Natural killer cell (primary cell): ENCODE measurements around the gene S100A2. TPM values are rescaled to one million over a fixed set of nuclear protein-coding genes. Genes with fewer than 3 reads are reported as not detected.

Source experiments
- ATAC-seq, 3 donors: fragments of 150-1000 bp in 2 of 3; fragments of 200-7000 bp in 1 of 3; cut with Tn5 transposase; 1 replicate in 1 of 3; 2 replicates in 2 of 3; pipeline ENCODE4 v1.10.0; 2021; ENCODE audit warnings: mild to moderate bottlenecking in 2 of 3, moderate library complexity in 2 of 3
- DNase-seq, 2 donors: peaks; one replicate each; pipeline versions ENCODE4 v3.0.0 to v3.0.0-alpha.2; 2013 to 2021; ENCODE audit warnings: mixed read lengths in 1 of 2
- H3K27ac ChIP-seq: one replicate; pipeline ENCODE4 v1.5.1; 2013; ENCODE audit warnings: mild to moderate bottlenecking, low read length
- H3K27me3 ChIP-seq: one replicate; pipeline ENCODE4 v1.6.1; 2013; ENCODE audit warnings: low read length; ENCODE audit not compliant: control insufficient read depth, insufficient read depth
- H3K36me3 ChIP-seq: one replicate; pipeline ENCODE4 v1.6.1; 2013; ENCODE audit warnings: low read length; ENCODE audit not compliant: control insufficient read depth, insufficient read depth
- H3K4me1 ChIP-seq: one replicate; pipeline ENCODE4 v1.6.1; 2013; ENCODE audit warnings: low read length; ENCODE audit not compliant: control insufficient read depth, insufficient read depth
- H3K4me3 ChIP-seq: one replicate; pipeline ENCODE4 v1.5.1; 2013; ENCODE audit warnings: low read length
- H3K9me3 ChIP-seq: one replicate; pipeline ENCODE4 v1.6.1; 2013; ENCODE audit warnings: low read length; ENCODE audit not compliant: control insufficient read depth, insufficient read depth
- H3K27ac Mint-ChIP-seq, 2 donors: one replicate each; pipeline ENCODE4 v1.8.0; 2022; ENCODE audit warnings: mild to moderate bottlenecking in 2 of 2, mixed read lengths in 2 of 2, moderate library complexity in 1 of 2
- H3K27me3 Mint-ChIP-seq, 2 donors: one replicate each; pipeline ENCODE4 v1.8.0; 2022; ENCODE audit warnings: low read depth in 2 of 2, mixed read lengths in 2 of 2
- H3K36me3 Mint-ChIP-seq: one replicate; pipeline ENCODE4 v1.8.0; 2022; ENCODE audit warnings: mixed read lengths
- H3K4me1 Mint-ChIP-seq, 2 donors: one replicate each; pipeline ENCODE4 v1.8.0; 2022; ENCODE audit warnings: mixed read lengths in 2 of 2
- H3K4me3 Mint-ChIP-seq: one replicate; pipeline ENCODE4 v1.8.0; 2022; ENCODE audit warnings: mild to moderate bottlenecking, moderate library complexity, mixed read lengths
- H3K9me3 Mint-ChIP-seq, 2 donors: one replicate each; pipeline ENCODE4 v1.8.0; 2022; ENCODE audit warnings: mixed read lengths in 2 of 2
- CTCF ChIP-seq: fragments of 200-600 bp; IDR thresholded peaks from one replicate; pipeline ENCODE4 v1.8.0; 2022; ENCODE audit warnings: antibody characterized with exemption
- WGBS: methylation state at CpG from one replicate; pipeline ENCODE4 v1.1.7; 2013; ENCODE audit warnings: missing lambda C conversion rate; ENCODE audit not compliant: insufficient coverage; 5-methylcytosine and 5-hydroxymethylcytosine counted together
- intact Hi-C: fragments of 100-400 bp; cut with micrococcal nuclease; formaldehyde crosslinking; loops from one replicate; pipeline ENCODE4 v1.14.2; 2022
- total RNA-seq, 4 donors: library from RNA; stranded (reverse); fragments of 120-200 nt in 1 of 4; gene quantifications; one replicate each; pipeline versions ENCODE4 v1.2.3 to v1.2.4, GENCODE V29; 2013 to 2022

The S100A2 gene
- total RNA-seq, 3 donors from 2014 or later (not counting 1 experiment from before 2014, with no cell fraction given): not detected

GRCh38 chr1:153531638-153532037 is 34.0 kb downstream of the S100A2 start:
- no peak for ATAC-seq
- Mint-ChIP-seq H3K27ac (peak overlapping the region; percentile 90 to 94), H3K4me3 (no peak overlapping the region), H3K9me3 (no peaks in the 10 kb centered on the region), H3K4me1 (peaks cover 47 to 48% of the 10 kb centered on the region in 2 donors), H3K27me3 (no peaks in the 10 kb centered on the region), H3K36me3 (no peaks in the 10 kb centered on the region)
- TF ChIP-seq CTCF: no peak
- 80% methylated on average over 3 of the region's 3 CpGs for WGBS
- no peak overlapping the region for H3K4me3 ChIP-seq
- peaks cover 51% of the 10 kb centered on the region for H3K4me1 ChIP-seq
- no peaks in the 10 kb centered on the region for H3K9me3 ChIP-seq
- no peak for DNase-seq
- no peaks in the 10 kb centered on the region for H3K27me3 ChIP-seq
- peaks cover 8% of the 10 kb centered on the region for H3K36me3 ChIP-seq
- peak overlapping the region; percentile 71 for H3K27ac ChIP-seq
- intact Hi-C loops: no loop called here

- peaks cover 12 to 13% of the 10 kb centered on the region in 2 donors for H3K4me1 Mint-ChIP-seq
- H3K27ac Mint-ChIP-seq: no peak overlapping the region
- no peaks in the 10 kb centered on the region for H3K36me3 Mint-ChIP-seq
- Histone ChIP-seq H3K27me3 (no peaks in the 10 kb centered on the region), H3K27ac (no peak overlapping the region), H3K9me3 (no peaks in the 10 kb centered on the region), H3K4me1 (peaks cover 14% of the 10 kb centered on the region), H3K36me3 (no peaks in the 10 kb centered on the region), H3K4me3 (no peak overlapping the region)
- intact Hi-C loops: no loop called here
- ATAC-seq (no peak), DNase-seq (no peak)
- no peak for TF ChIP-seq CTCF
- no peak overlapping the region for H3K4me3 Mint-ChIP-seq
- H3K27me3 Mint-ChIP-seq: no peaks in the 10 kb centered on the region
- WGBS: 94% methylated on average over 5 of the region's 5 CpGs
- no peaks in the 10 kb centered on the region for H3K9me3 Mint-ChIP-seq
Observed at GRCh38 chr1:153527683-153528040, 38.0 kb downstream of the S100A2 start.

GRCh38 chr1:153527023-153527682 is 38.5 kb downstream of the S100A2 start:
- no peak for TF ChIP-seq CTCF
- Mint-ChIP-seq H3K4me1 (peaks cover 7 to 12% of the 10 kb centered on the region in 2 donors), H3K27me3 (no peaks in the 10 kb centered on the region), H3K36me3 (no peaks in the 10 kb centered on the region), H3K27ac (no peak overlapping the region), H3K4me3 (no peak overlapping the region), H3K9me3 (no peaks in the 10 kb centered on the region)
- H3K4me3 ChIP-seq: no peak overlapping the region
- 88% methylated on average over 8 of the region's 8 CpGs for WGBS
- intact Hi-C loops: no loop called here
- no peak for ATAC-seq
- H3K9me3 ChIP-seq: no peaks in the 10 kb centered on the region
- no peaks in the 10 kb centered on the region for H3K36me3 ChIP-seq
- H3K27me3 ChIP-seq: no peaks in the 10 kb centered on the region
- no peak overlapping the region for H3K27ac ChIP-seq
- peaks cover 8% of the 10 kb centered on the region for H3K4me1 ChIP-seq
- DNase-seq: no peak

- Histone ChIP-seq H3K9me3 (no peaks in the 10 kb centered on the region), H3K36me3 (no peaks in the 10 kb centered on the region), H3K27ac (no peak overlapping the region), H3K4me3 (no peak overlapping the region), H3K27me3 (no peaks in the 10 kb centered on the region), H3K4me1 (no peaks in the 10 kb centered on the region)
- H3K36me3 Mint-ChIP-seq: no peaks in the 10 kb centered on the region
- no peaks in the 10 kb centered on the region for H3K27me3 Mint-ChIP-seq
- TF ChIP-seq CTCF: no peak
- H3K9me3 Mint-ChIP-seq: no peaks in the 10 kb centered on the region
- H3K4me3 Mint-ChIP-seq: no peak overlapping the region
- peaks cover 0 to 5% of the 10 kb centered on the region in 2 donors for H3K4me1 Mint-ChIP-seq
- intact Hi-C loops: no loop called here
- no peak for DNase-seq
- ATAC-seq: no peak
- no peak overlapping the region for H3K27ac Mint-ChIP-seq
- WGBS: 55% methylated on average over 8 of the region's 8 CpGs
Observed at GRCh38 chr1:153526132-153526543, 39.5 kb downstream of the S100A2 start.
